Measurements from ENCODE around the gene MAN1A1.

Gene MAN1A1

DNA sequence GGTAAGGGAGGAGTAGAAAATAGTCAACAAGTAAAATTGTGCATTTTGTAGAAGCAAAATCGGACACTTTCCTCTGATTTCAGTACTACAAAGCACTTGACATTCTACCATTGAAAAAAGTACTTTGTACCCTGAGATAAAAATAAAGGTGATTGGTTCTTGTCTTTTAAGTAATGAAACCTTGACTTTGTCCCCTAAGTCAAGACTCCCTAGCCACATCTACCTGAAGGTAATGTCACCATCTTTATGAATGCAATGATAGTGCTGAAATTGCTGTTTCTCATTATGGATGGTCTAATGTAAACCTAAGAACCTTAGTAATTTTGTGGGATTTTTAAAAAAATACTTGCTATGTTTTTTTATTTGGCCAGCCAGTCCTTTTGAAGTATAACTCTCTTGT, 2.4 kb upstream of the MAN1A1 start:
- TF ChIP-seq, protein P1, sequence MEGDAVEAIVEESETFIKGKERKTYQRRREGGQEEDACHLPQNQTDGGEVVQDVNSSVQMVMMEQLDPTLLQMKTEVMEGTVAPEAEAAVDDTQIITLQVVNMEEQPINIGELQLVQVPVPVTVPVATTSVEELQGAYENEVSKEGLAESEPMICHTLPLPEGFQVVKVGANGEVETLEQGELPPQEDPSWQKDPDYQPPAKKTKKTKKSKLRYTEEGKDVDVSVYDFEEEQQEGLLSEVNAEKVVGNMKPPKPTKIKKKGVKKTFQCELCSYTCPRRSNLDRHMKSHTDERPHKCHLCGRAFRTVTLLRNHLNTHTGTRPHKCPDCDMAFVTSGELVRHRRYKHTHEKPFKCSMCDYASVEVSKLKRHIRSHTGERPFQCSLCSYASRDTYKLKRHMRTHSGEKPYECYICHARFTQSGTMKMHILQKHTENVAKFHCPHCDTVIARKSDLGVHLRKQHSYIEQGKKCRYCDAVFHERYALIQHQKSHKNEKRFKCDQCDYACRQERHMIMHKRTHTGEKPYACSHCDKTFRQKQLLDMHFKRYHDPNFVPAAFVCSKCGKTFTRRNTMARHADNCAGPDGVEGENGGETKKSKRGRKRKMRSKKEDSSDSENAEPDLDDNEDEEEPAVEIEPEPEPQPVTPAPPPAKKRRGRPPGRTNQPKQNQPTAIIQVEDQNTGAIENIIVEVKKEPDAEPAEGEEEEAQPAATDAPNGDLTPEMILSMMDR (conservative IDR thresholded peaks at IDR 0.05; ENCODE audit: low read depth, low read length), result no peak
- no peak for DNase-seq (ENCODE audit: low read depth)
- H3K4me3 ChIP-seq (ENCODE audit: low read length), result no peak overlapping the region

GRCh38 chr6:119350952-119351372, 1.4 kb upstream of the MAN1A1 start:
- peak; percentile 23 for DNase-seq (ENCODE audit: low read depth)
- no peak overlapping the region for H3K4me3 ChIP-seq (ENCODE audit: low read length)
- TF ChIP-seq, protein P1 (conservative IDR thresholded peaks at IDR 0.05; ENCODE audit: low read depth, low read length), result peak; percentile 63

GRCh38 chr6:119350202-119350951, 816 bp upstream of the MAN1A1 start:
- TF ChIP-seq, protein P1 (conservative IDR thresholded peaks at IDR 0.05; ENCODE audit: low read depth, low read length), result no peak
- no peak for DNase-seq (ENCODE audit: low read depth)

GRCh38 chr6:119348748-119349360, 707 bp downstream of the MAN1A1 start:
- no peak for DNase-seq (ENCODE audit: low read depth)
- TF ChIP-seq, protein P1 (conservative IDR thresholded peaks at IDR 0.05; ENCODE audit: low read depth, low read length), result no peak
- peak overlapping the region; percentile 78 for H3K4me3 ChIP-seq (ENCODE audit: low read length)

More at GRCh38 chr6:119350202-119350951, 816 bp upstream of the MAN1A1 start:
- H3K4me3 ChIP-seq (ENCODE audit: low read length), result peak overlapping the region; percentile 78

DNA sequence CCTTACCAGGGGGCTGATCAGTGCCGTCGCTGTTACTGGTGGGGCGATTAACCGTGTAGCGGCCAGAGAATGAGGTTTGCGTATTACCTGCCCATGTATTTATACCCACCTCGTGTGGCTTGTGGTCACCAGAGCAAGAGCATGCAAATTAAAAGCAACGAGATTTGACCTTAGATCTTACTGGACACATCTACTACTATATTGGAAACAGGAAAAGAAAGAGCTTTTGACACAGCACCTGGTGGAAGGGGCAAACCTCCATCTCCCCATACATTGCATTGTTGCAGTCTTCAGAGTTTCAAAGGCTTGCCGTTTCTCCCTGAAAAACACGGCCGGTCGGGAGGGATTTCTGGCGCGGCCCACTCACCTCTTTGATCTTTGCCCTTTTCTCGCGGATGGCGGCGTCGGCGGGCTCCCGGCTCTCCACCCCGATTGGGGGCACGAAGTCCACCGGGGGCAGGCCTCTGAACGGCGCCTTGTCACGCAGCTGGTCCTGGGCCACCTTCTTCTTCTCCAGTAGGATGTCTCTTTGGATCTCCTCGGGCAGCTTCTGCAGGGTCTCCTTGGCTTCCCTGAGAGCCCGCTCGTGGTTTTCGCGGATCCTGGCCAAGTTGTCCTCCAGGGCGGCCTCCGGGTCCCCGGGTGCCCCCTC, 1.3 kb downstream of the MAN1A1 start:
- no peak for DNase-seq (ENCODE audit: low read depth)
- H3K4me3 ChIP-seq (ENCODE audit: low read length), result peak overlapping the region; percentile 78
- TF ChIP-seq, protein P1 (conservative IDR thresholded peaks at IDR 0.05; ENCODE audit: low read depth, low read length), result no peak

DNA sequence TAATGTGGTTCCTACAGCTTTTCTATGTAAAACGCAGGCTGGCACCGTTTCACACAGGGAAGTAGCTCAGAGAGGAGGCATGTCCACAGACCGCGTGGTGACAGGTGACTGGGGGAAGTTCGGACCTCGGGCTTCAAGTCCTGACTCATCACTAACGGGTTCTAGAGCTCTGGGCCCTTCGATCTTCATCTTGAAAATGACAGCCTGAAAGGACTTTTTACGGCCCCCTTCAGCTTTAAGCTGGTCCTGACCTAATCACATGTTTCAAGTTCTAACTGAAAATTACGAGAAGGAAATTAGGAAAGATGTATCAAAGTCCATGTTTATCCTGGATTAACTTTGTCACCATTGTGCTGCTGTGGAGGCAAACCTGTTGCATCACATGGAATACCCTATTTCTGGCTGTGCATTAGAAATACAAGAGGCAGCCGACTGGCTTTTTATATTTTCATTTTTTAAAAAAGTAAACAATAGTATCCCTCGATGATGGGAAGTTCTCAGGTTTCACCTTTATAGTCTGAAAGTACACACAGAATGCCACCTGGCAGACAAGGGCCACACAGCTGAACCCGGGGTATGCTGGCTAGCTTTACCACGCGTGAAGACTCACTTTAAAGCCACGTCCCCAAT, 2.0 kb downstream of the MAN1A1 start:
- DNase-seq (ENCODE audit: low read depth), result no peak
- TF ChIP-seq, protein P1 (conservative IDR thresholded peaks at IDR 0.05; ENCODE audit: low read depth, low read length), result no peak
- H3K4me3 ChIP-seq (ENCODE audit: low read length), result peak overlapping the region; percentile 78
